CD4-positive, CD25-positive, alpha-beta regulatory T cell (primary cell): Measurements from ENCODE around the gene NUP210. TPM values are rescaled to one million over a fixed set of nuclear protein-coding genes. Genes with fewer than 3 reads are reported as not detected.

Source experiments
- ATAC-seq, 2 donors: fragments of 150-1000 bp; cut with Tn5 transposase; one replicate each; pipeline ENCODE4 v1.10.0; 2021; ENCODE audit warnings: low read depth in 2 of 2, moderate number of reproducible peaks in 2 of 2, moderate library complexity in 1 of 2
- DNase-seq, 3 donors: peaks; one replicate each; pipeline versions ENCODE4 v3.0.0 to v3.0.0-alpha.2; 2012 to 2022; ENCODE audit warnings: mixed read lengths in 1 of 3
- H3K27ac ChIP-seq: one replicate; pipeline ENCODE4 v1.7.0; 2013; ENCODE audit warnings: mild to moderate bottlenecking, low read length; ENCODE audit not compliant: insufficient read depth, poor library complexity, severe bottlenecking
- H3K27me3 ChIP-seq: one replicate; pipeline ENCODE4 v1.7.0; 2013; ENCODE audit warnings: low read length; ENCODE audit not compliant: control insufficient read depth, insufficient read depth
- H3K36me3 ChIP-seq: one replicate; pipeline ENCODE4 v1.7.0; 2013; ENCODE audit warnings: mild to moderate bottlenecking, low read length, moderate library complexity; ENCODE audit not compliant: control insufficient read depth, insufficient read depth
- H3K4me1 ChIP-seq: 2 replicates; pipeline ENCODE4 v1.7.0; 2013; ENCODE audit warnings: mild to moderate bottlenecking, low read length; ENCODE audit not compliant: insufficient read depth, control insufficient read depth, poor library complexity, severe bottlenecking
- H3K4me3 ChIP-seq: one replicate; pipeline ENCODE4 v1.7.0; 2013; ENCODE audit warnings: low read depth, mild to moderate bottlenecking, low read length, moderate library complexity
- H3K9me3 ChIP-seq, 2 experiments: 1 replicate in 1 of 2; 2 replicates in 1 of 2; pipeline ENCODE4 v1.7.0; 2013; ENCODE audit warnings: low read length in 2 of 2, mild to moderate bottlenecking in 1 of 2, moderate library complexity in 1 of 2; ENCODE audit not compliant: control insufficient read depth in 2 of 2
- H3K27ac Mint-ChIP-seq, 3 donors: one replicate each; pipeline ENCODE4 v1.8.0; 2020 to 2022; ENCODE audit warnings: mild to moderate bottlenecking in 3 of 3, mixed read lengths in 3 of 3, moderate library complexity in 2 of 3
- H3K27me3 Mint-ChIP-seq: one replicate; pipeline ENCODE4 v1.8.0; 2022; ENCODE audit warnings: mild to moderate bottlenecking, mixed read lengths
- H3K36me3 Mint-ChIP-seq: one replicate; pipeline ENCODE4 v1.8.0; 2020; ENCODE audit warnings: mixed read lengths
- H3K4me1 Mint-ChIP-seq, 4 donors: one replicate each; pipeline ENCODE4 v1.8.0; 2020 to 2022; ENCODE audit warnings: mixed read lengths in 4 of 4, mild to moderate bottlenecking in 1 of 4
- H3K4me3 Mint-ChIP-seq, 4 donors: one replicate each; pipeline ENCODE4 v1.8.0; 2020 to 2022; ENCODE audit warnings: mild to moderate bottlenecking in 4 of 4, mixed read lengths in 4 of 4, moderate library complexity in 3 of 4
- H3K9me3 Mint-ChIP-seq, 7 donors: one replicate each; pipeline ENCODE4 v1.8.0; 2020 to 2022; ENCODE audit warnings: mixed read lengths in 7 of 7, mild to moderate bottlenecking in 3 of 7, moderate library complexity in 2 of 7
- polyA plus RNA-seq, 4 donors: library from polyadenylated mRNA; unstranded; fragments of 300-500 nt; fragmentation: Illumina TruSeq; gene quantifications; one replicate each; pipeline ENCODE4 v1.2.3, GENCODE V29; 2021
- total RNA-seq: library from RNA; stranded (reverse); gene quantifications from one replicate; pipeline ENCODE4 v1.2.3, GENCODE V29; 2022

NUP210 gene
- total and polyA plus RNA-seq, 5 donors from 2014 or later = 42.4 to 125 (median 45.4) TPM

DNA sequence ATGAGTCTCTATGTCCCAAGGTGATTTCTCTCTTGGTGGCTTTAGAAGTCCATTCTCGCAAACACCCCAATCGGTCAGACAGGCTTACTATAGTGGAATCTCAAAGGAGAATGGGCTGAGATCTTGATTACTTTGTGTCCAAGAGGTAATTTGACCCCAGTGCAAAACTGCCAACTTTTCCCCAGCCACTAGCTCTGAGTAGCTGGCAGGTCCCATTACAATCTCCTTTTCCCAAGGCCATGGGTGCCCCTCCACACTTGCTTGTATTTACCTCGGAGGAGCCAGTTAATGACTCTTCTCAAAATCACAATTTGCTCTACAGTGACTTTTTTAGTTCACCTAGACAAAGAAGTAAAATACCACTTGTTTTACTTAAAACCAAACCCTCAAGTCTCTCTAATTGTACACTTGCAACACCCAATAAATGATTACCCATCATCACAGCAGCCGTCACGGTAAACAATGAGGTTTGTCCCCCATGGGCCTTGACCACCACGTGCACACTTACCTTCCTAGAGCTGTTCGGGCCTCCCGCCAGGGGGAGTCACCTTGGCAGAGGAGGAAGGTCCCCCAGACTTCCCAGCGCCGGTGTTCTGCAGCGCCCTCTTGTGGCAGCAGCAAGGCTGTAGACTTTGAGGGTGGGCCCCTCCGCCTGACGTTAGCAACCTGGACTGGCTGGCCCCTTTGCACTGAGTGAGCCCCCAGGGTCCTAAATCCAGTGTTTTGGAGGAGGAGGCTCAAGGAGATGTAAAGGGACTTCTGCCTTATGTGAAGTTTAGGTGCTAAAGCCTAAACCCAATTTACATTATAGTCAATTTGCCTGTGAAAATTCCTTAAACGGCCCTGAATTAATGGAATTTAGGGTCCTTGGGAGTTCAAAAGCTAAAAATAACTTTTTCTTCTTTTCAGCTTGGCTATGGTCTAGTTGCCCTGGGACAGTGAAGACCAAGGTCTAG is 41.3 kb upstream of the NUP210 start:
- Mint-ChIP-seq H3K9me3 (no peaks in the 10 kb centered on the region), H3K4me3 (no peak overlapping the region), H3K4me1 (peaks cover 0 to 4% (median under 1%) of the 10 kb centered on the region in 4 donors), H3K36me3 (no peaks in the 10 kb centered on the region), H3K27ac (no peak overlapping the region), H3K27me3 (peaks cover 41% of the 10 kb centered on the region)
- peak; percentile 56 to 78 (median 63) for DNase-seq
- Histone ChIP-seq H3K36me3 (no peaks in the 10 kb centered on the region), H3K4me1 (no peaks in the 10 kb centered on the region), H3K9me3 (no peaks in the 10 kb centered on the region), H3K27me3 (no peaks in the 10 kb centered on the region), H3K4me3 (no peak overlapping the region), H3K27ac (no peak overlapping the region)
- ATAC-seq = peak; percentile 65 to 81

DNA sequence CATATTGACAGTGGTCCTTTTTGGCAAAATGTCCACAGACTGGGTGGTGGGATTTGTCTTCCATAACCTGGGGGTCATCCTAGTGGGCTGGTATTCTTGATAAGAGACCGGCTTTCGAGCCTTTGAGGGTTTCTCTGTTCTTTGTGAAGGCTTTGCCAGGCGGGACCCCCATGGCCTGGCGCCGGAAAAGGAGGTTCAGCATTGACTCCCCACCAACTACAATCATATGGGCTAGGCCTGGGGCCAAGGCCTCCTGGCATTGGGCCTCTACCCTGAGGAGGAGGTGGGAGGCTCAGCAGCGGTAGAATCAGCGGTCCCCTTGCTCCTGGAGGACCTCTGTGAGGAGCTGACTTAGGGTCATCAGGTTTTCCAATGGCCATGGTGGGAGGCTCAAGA is 40.2 kb upstream of the NUP210 start:
- Mint-ChIP-seq H3K27ac (no peak overlapping the region), H3K36me3 (no peaks in the 10 kb centered on the region), H3K4me1 (peaks cover 0 to 4% (median under 1%) of the 10 kb centered on the region in 4 donors), H3K27me3 (peaks cover 40% of the 10 kb centered on the region), H3K9me3 (no peaks in the 10 kb centered on the region), H3K4me3 (no peak overlapping the region)
- no peaks in the 10 kb centered on the region for H3K27me3 ChIP-seq
- H3K27ac ChIP-seq = no peak overlapping the region
- no peak for ATAC-seq
- H3K4me3 ChIP-seq = no peak overlapping the region
- no peak for DNase-seq
- no peaks in the 10 kb centered on the region for H3K36me3 ChIP-seq
- H3K4me1 ChIP-seq = no peaks in the 10 kb centered on the region
- no peaks in the 10 kb centered on the region for H3K9me3 ChIP-seq

DNA sequence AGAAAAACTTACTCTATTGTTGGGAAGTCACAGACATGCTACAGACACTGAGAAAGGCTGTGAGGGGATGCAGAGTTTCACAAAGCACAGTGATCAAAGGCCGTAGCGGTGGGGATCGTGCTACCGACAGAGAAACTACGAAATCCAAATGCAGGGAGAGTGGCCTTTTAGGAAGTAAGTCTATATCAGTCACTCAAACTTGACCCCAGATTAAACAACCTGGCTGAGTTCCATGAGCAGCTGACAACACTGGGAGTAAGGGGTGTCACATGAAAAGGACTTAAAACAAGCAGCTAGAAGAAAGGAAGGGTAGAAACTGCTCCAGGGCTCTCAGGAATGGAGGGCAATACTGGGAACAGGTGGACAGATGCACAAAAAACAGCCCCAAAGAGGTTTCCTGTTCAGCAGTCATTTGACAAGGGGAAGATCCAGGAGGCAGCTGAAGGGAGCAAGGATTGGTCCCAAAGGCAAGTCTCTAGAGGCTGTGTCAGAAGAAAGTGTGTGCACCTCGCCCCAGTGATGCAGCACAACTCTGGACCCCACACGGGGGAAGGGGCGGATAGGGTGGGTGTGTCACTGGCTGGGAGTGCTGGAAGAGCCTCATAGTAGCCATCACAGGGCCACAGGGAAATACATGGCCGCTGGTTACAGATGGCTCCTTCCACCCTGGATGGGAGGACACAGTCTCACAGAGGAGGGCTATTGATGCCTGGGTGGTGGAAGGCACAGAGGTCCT is 39.7 kb upstream of the NUP210 start:
- Histone ChIP-seq H3K27me3 (no peaks in the 10 kb centered on the region), H3K36me3 (no peaks in the 10 kb centered on the region), H3K9me3 (no peaks in the 10 kb centered on the region), H3K4me1 (no peaks in the 10 kb centered on the region), H3K4me3 (no peak overlapping the region), H3K27ac (no peak overlapping the region)
- H3K27ac Mint-ChIP-seq = peak overlapping the region in 1 of 3 donors; percentile 44
- ATAC-seq (no peak), DNase-seq (no peak)
- H3K36me3 Mint-ChIP-seq = no peaks in the 10 kb centered on the region
- H3K9me3 Mint-ChIP-seq = no peaks in the 10 kb centered on the region
- H3K27me3 Mint-ChIP-seq = peaks cover 35% of the 10 kb centered on the region
- no peak overlapping the region for H3K4me3 Mint-ChIP-seq
- H3K4me1 Mint-ChIP-seq = peaks cover 0 to 2% (median under 1%) of the 10 kb centered on the region in 4 donors

DNA sequence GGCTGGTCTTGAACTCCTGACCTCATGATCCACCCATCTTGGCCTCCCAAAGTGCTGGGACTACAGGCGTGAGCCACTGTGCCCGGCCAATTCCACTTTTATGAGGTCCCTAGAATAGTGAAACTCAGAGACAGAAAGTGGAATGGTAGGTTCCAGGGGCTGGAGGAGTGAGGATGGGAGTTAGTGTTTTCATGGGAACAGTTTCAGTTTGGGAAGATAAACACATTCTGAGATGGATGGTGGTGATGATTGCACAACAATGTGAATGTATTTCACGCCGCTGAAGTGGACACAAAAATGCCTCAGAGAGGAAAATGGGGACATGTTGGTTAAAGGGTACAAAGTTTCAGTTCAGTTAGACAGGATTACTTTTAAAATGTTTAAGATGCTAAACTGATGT is 37.5 kb upstream of the NUP210 start:
- no peak overlapping the region for H3K4me3 Mint-ChIP-seq
- peaks cover 28% of the 10 kb centered on the region for H3K27me3 Mint-ChIP-seq
- peaks cover 0 to 5% (median 3%) of the 10 kb centered on the region in 4 donors for H3K4me1 Mint-ChIP-seq
- H3K9me3 ChIP-seq = no peaks in the 10 kb centered on the region
- peaks cover 3% of the 10 kb centered on the region for H3K4me1 ChIP-seq
- H3K9me3 Mint-ChIP-seq = no peaks in the 10 kb centered on the region
- no peaks in the 10 kb centered on the region for H3K36me3 Mint-ChIP-seq
- DNase-seq (no peak), ATAC-seq (no peak)
- no peak overlapping the region for H3K27ac ChIP-seq
- no peaks in the 10 kb centered on the region for H3K36me3 ChIP-seq
- H3K4me3 ChIP-seq = no peak overlapping the region
- no peaks in the 10 kb centered on the region for H3K27me3 ChIP-seq
- H3K27ac Mint-ChIP-seq = no peak overlapping the region

DNA sequence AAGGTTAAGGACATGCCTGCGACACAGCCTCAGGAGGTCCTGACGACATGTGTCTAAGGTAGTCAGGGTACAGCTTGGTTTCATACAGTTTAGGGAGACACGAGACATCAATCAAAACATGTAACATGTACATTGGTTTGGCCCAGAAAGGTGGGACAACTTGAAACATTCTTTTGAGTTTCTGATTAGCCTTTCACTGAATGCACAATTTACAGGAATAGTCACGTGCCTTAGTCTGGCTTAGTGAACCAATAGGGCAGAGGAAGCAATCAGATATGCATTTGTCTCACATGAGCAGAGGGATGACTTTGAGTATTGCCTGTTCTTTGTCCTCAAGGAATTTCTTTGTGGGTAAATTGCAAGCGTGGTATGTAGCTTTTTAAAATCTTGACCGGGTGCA is 35.5 kb upstream of the NUP210 start:
- H3K27ac ChIP-seq = no peak overlapping the region
- Mint-ChIP-seq H3K27me3 (peaks cover 16% of the 10 kb centered on the region), H3K36me3 (no peaks in the 10 kb centered on the region), H3K4me1 (peaks cover 0 to 19% (median 9%) of the 10 kb centered on the region in 4 donors), H3K4me3 (no peak overlapping the region), H3K27ac (no peak overlapping the region), H3K9me3 (no peaks in the 10 kb centered on the region)
- DNase-seq = no peak
- no peak for ATAC-seq
- peaks cover 19% of the 10 kb centered on the region for H3K4me1 ChIP-seq
- no peaks in the 10 kb centered on the region for H3K9me3 ChIP-seq
- no peak overlapping the region for H3K4me3 ChIP-seq
- H3K36me3 ChIP-seq = no peaks in the 10 kb centered on the region
- no peaks in the 10 kb centered on the region for H3K27me3 ChIP-seq

DNA sequence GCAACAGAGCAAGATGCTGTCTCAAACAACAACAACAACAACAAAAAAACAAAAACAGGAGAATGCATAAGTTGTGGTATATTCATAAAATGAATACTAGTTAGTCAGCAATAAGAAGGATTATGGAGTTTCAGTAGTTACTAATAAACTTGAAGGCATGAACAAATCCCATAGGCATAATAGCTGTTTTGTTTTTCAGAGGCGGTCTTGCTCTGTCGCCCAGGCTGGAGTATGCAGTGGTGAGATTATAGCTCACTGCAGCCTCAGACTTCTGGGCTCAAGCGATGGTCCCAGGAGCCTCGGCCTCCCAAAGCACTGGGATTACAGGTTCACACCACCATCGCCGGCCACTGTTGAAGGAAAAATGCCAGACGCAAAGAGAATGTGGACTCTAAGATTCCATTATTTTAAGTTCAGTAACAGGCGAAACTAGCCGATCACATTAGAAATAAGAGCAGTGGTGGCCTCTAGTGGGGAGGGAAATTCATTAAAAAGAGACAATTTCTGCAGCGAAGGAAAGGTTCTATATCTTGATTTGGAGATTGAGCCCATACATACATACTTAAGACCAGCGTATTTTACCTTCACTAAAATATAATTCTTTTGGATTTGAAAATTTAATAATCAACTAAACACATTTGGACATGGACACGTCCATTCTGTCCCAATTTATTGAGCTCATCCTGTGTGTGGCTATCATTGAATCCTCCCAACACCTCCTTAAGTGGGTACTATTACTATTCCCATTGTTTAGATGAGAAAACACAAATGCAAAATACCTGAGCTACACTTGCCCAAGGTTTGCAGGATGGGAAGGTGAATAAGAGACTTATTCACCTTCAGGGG is 32.6 kb upstream of the NUP210 start:
- Mint-ChIP-seq H3K27me3 (peaks cover 9% of the 10 kb centered on the region), H3K4me1 (peaks cover 0 to 30% (median 9%) of the 10 kb centered on the region in 4 donors), H3K36me3 (no peaks in the 10 kb centered on the region), H3K9me3 (no peaks in the 10 kb centered on the region), H3K4me3 (peak overlapping the region; percentile 89 to 97 (median 95)), H3K27ac (peak overlapping the region in 2 of 3 donors; percentile 93 to 95)
- ATAC-seq (peak in 1 of 2 donors; percentile 24), DNase-seq (peak; percentile 29 to 77 (median 67))
- no peaks in the 10 kb centered on the region for H3K9me3 ChIP-seq
- peak overlapping the region; percentile 82 for H3K27ac ChIP-seq
- H3K36me3 ChIP-seq = no peaks in the 10 kb centered on the region
- no peaks in the 10 kb centered on the region for H3K27me3 ChIP-seq
- peaks cover 19% of the 10 kb centered on the region for H3K4me1 ChIP-seq
- H3K4me3 ChIP-seq = peak overlapping the region; percentile 87

DNA sequence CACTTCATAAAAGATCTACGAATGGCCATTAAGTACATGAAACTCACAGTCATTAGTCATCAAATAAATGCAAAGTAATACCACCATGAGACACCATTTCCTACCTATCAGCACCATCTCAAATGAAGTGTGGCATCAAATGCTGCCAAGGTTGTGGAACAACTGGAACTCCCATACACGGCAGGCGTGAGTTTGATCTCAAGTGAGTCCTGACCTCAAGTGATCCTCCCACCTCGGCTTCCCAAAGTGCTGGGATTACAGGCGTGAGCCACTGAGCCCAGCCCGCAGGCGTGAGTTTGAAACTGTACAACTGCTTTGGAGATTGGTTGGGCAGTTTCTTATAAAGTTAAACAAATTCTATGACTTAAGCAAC is 31.2 kb upstream of the NUP210 start:
- Histone ChIP-seq H3K27me3 (no peaks in the 10 kb centered on the region), H3K36me3 (no peaks in the 10 kb centered on the region), H3K27ac (peak overlapping the region; percentile 82), H3K4me3 (peak overlapping the region; percentile 87), H3K4me1 (peaks cover 19% of the 10 kb centered on the region), H3K9me3 (no peaks in the 10 kb centered on the region)
- peak; percentile 28 to 38 for ATAC-seq
- peak in 1 of 3 donors; percentile 11 for DNase-seq
- Mint-ChIP-seq H3K27ac (peak overlapping the region; percentile 82 to 95 (median 93)), H3K27me3 (peaks cover 9% of the 10 kb centered on the region), H3K36me3 (no peaks in the 10 kb centered on the region), H3K4me1 (peaks cover 0 to 30% (median 9%) of the 10 kb centered on the region in 4 donors), H3K9me3 (no peaks in the 10 kb centered on the region), H3K4me3 (peak overlapping the region; percentile 89 to 97 (median 95))
